Liver (tissue), 9 donors: ENCODE measurements around the gene BEND3. TPM values are rescaled to one million over a fixed set of nuclear protein-coding genes. Genes with fewer than 3 reads are reported as not detected.

Experiments
- DNase-seq: peaks from one replicate; pipeline ENCODE4 v3.0.0-alpha.2; 2017; ENCODE audit warnings: low spot score
- H3K27ac ChIP-seq, 2 donors: one replicate each; pipeline ENCODE4 v1.7.0; 2013; ENCODE audit warnings: inconsistent platforms in 2 of 2, low read length in 2 of 2, control low read depth in 1 of 2, low read depth in 1 of 2, mild to moderate bottlenecking in 1 of 2
- H3K27me3 ChIP-seq, 4 donors: one replicate each; pipeline versions ENCODE4 v1.6.1 to v1.7.0; 2013; ENCODE audit warnings: low read length in 3 of 4, inconsistent platforms in 1 of 4, mild to moderate bottlenecking in 1 of 4, moderate library complexity in 1 of 4; ENCODE audit not compliant: control insufficient read depth in 4 of 4, insufficient read depth in 4 of 4
- H3K36me3 ChIP-seq, 4 donors: one replicate each; pipeline versions ENCODE4 v1.6.1 to v1.7.0; 2013; ENCODE audit warnings: low read length in 3 of 4, mild to moderate bottlenecking in 3 of 4, low read depth in 1 of 4, moderate library complexity in 1 of 4; ENCODE audit not compliant: control insufficient read depth in 4 of 4, insufficient read depth in 3 of 4
- H3K4me1 ChIP-seq, 4 donors: one replicate each; pipeline versions ENCODE4 v1.6.1 to v1.7.0; 2013; ENCODE audit warnings: low read length in 3 of 4, mild to moderate bottlenecking in 3 of 4, moderate library complexity in 1 of 4; ENCODE audit not compliant: control insufficient read depth in 4 of 4, insufficient read depth in 4 of 4
- H3K4me3 ChIP-seq, 3 donors: one replicate each; pipeline versions ENCODE4 v1.6.1 to v1.7.0; 2013; ENCODE audit warnings: low read length in 3 of 3, control low read depth in 1 of 3, low read depth in 1 of 3, mild to moderate bottlenecking in 1 of 3
- H3K9ac ChIP-seq, 2 donors: one replicate each; pipeline ENCODE4 v1.7.0; 2013; ENCODE audit warnings: low read length in 2 of 2, mild to moderate bottlenecking in 2 of 2, moderate library complexity in 2 of 2, control low read depth in 1 of 2, low read depth in 1 of 2
- H3K9me3 ChIP-seq, 4 donors: one replicate each; pipeline versions ENCODE4 v1.6.1 to v1.7.0; 2013; ENCODE audit warnings: low read length in 3 of 4; ENCODE audit not compliant: control insufficient read depth in 4 of 4
- EGR1 ChIP-seq, 2 donors: IDR thresholded peaks; 2 replicates each; pipeline ENCODE4 v1.6.1; 2016 to 2018; ENCODE audit warnings: antibody characterized with exemption in 2 of 2, low read depth in 2 of 2
- FOXA1 ChIP-seq: IDR thresholded peaks from 2 replicates; pipeline ENCODE4 v1.6.1; 2016; ENCODE audit warnings: antibody characterized with exemption
- FOXA2 ChIP-seq: IDR thresholded peaks from 2 replicates; pipeline ENCODE4 v1.6.1; 2016; ENCODE audit warnings: antibody characterized with exemption
- GABPA ChIP-seq, 2 donors: IDR thresholded peaks in 1 of 2; conservative IDR thresholded peaks in 1 of 2; 2 replicates each; pipeline ENCODE4 v1.6.1; 2016; ENCODE audit warnings: antibody characterized with exemption in 2 of 2, mild to moderate bottlenecking in 1 of 2, moderate library complexity in 1 of 2
- HNF4A ChIP-seq, 2 donors: conservative IDR thresholded peaks; 2 replicates each; pipeline ENCODE4 v1.6.1; 2016; ENCODE audit warnings: antibody characterized with exemption in 2 of 2, mild to moderate bottlenecking in 2 of 2
- JUND ChIP-seq, 2 donors: IDR thresholded peaks; 2 replicates each; pipeline ENCODE4 v1.6.1; 2016; ENCODE audit warnings: antibody characterized with exemption in 2 of 2
- RAD21 ChIP-seq, 2 donors: IDR thresholded peaks; 2 replicates each; pipeline ENCODE4 v1.6.1; 2016; ENCODE audit warnings: antibody characterized with exemption in 2 of 2, mild to moderate bottlenecking in 2 of 2
- RXRA ChIP-seq, 2 donors: IDR thresholded peaks; 2 replicates each; pipeline ENCODE4 v1.6.1; 2017 to 2018; ENCODE audit warnings: antibody characterized with exemption in 2 of 2, mild to moderate bottlenecking in 1 of 2
- SP1 ChIP-seq: IDR thresholded peaks from 2 replicates; pipeline ENCODE4 v1.6.1; 2018; ENCODE audit warnings: antibody characterized with exemption, mild to moderate bottlenecking
- TAF1 ChIP-seq: conservative IDR thresholded peaks from 2 replicates; pipeline ENCODE4 v1.6.1; 2016; ENCODE audit warnings: antibody characterized with exemption, mild to moderate bottlenecking
- YY1 ChIP-seq: IDR thresholded peaks from 2 replicates; pipeline ENCODE4 v1.6.1; 2016; ENCODE audit warnings: antibody characterized with exemption, mild to moderate bottlenecking
- WGBS: extraction: QIAGEN DNeasy Blood & Tissue Kit; methylation state at CpG from one replicate; pipeline ENCODE4 v1.1.7; 2013; 5-methylcytosine and 5-hydroxymethylcytosine counted together
- polyA plus RNA-seq, 2 donors: library from polyadenylated mRNA; stranded (reverse) in 1 of 2; unstranded in 1 of 2; fragments of 200-250 nt in 1 of 2; fragments of >200 nt in 1 of 2; fragmentation: Nextera tagmentation in 1 of 2; extraction: Ambion mirVana in 1 of 2; gene quantifications; one replicate each; pipeline versions ENCODE4 v1.2.1 to v1.2.3, GENCODE V29; 2013 to 2015
- total RNA-seq, 2 donors: library from RNA; depleted of rRNA; stranded (reverse); fragments of >200 nt; gene quantifications; one replicate each; pipeline ENCODE4 v1.2.3, GENCODE V29; 2014
- TF ChIP-seq, protein P1 (sequence below): IDR thresholded peaks from 2 replicates; pipeline ENCODE4 v1.6.1; 2016; ENCODE audit warnings: antibody characterized with exemption
- TF ChIP-seq, protein P2 (sequence below): IDR thresholded peaks from 2 replicates; pipeline ENCODE4 v1.6.1; 2016; ENCODE audit warnings: antibody characterized with exemption
- TF ChIP-seq, protein P3 (sequence below): IDR thresholded peaks from 2 replicates; pipeline ENCODE4 v1.6.1; 2016; ENCODE audit warnings: antibody characterized with exemption
- TF ChIP-seq, protein P4 (sequence below): IDR thresholded peaks from 2 replicates; pipeline ENCODE4 v1.6.1; 2016; ENCODE audit warnings: antibody characterized with exemption, mild to moderate bottlenecking
- donor health status: healthy.
- donor health status: healthy.
- donor health status: healthy.
- donor health status: healthy.
- donor health status: healthy.

The BEND3 gene
- total and polyA plus RNA-seq, 4 donors: 0.47 to 1.7 (median 1.2) TPM

DNA sequence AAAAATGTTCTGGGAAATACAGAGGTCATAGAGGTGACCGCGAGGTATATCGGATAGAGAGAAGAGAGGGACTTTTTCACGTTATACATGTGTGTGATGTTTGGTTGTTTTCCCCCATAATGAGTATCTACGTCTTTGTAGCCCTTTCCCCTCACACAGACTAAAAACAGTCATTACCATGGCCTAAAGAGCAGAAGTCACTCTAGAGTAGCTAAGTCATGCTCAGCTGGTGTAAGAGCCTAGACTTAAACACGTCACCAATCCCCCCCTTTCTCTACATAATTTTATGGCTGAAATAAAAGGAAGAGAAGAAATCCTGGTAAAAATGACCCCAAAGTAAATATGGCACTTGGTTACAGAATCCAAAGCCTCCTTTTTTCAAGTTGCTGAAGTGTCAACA lies 6.0 kb upstream of the BEND3 start:
- DNase-seq: no peak
- no peak overlapping the region for H3K27ac ChIP-seq
- H3K36me3 ChIP-seq: no peaks in the 10 kb centered on the region
- no peak overlapping the region for H3K4me3 ChIP-seq
- WGBS: 91% methylated on average over 6 of the region's 6 CpGs
- no peaks in the 10 kb centered on the region for H3K9me3 ChIP-seq
- H3K4me1 ChIP-seq: peaks cover 0 to 7% (median 6%) of the 10 kb centered on the region in 4 donors
- no peak overlapping the region for H3K9ac ChIP-seq
- no peaks in the 10 kb centered on the region for H3K27me3 ChIP-seq
- TF ChIP-seq, protein P1, sequence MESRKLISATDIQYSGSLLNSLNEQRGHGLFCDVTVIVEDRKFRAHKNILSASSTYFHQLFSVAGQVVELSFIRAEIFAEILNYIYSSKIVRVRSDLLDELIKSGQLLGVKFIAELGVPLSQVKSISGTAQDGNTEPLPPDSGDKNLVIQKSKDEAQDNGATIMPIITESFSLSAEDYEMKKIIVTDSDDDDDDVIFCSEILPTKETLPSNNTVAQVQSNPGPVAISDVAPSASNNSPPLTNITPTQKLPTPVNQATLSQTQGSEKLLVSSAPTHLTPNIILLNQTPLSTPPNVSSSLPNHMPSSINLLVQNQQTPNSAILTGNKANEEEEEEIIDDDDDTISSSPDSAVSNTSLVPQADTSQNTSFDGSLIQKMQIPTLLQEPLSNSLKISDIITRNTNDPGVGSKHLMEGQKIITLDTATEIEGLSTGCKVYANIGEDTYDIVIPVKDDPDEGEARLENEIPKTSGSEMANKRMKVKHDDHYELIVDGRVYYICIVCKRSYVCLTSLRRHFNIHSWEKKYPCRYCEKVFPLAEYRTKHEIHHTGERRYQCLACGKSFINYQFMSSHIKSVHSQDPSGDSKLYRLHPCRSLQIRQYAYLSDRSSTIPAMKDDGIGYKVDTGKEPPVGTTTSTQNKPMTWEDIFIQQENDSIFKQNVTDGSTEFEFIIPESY: no peak
- TF ChIP-seq TAF1 (no peak), HNF4A (conservative IDR thresholded peaks at IDR 0.05) (no peak), RAD21 (IDR thresholded peaks at IDR 0.05) (no peak), FOXA2 (no peak), RXRA (IDR thresholded peaks at IDR 0.05) (no peak), JUND (IDR thresholded peaks at IDR 0.05) (no peak), YY1 (no peak)
- TF ChIP-seq, protein P2, sequence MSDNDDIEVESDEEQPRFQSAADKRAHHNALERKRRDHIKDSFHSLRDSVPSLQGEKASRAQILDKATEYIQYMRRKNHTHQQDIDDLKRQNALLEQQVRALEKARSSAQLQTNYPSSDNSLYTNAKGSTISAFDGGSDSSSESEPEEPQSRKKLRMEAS: no peak
- TF ChIP-seq, protein P3, sequence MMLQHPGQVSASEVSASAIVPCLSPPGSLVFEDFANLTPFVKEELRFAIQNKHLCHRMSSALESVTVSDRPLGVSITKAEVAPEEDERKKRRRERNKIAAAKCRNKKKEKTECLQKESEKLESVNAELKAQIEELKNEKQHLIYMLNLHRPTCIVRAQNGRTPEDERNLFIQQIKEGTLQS: no peak

DNA sequence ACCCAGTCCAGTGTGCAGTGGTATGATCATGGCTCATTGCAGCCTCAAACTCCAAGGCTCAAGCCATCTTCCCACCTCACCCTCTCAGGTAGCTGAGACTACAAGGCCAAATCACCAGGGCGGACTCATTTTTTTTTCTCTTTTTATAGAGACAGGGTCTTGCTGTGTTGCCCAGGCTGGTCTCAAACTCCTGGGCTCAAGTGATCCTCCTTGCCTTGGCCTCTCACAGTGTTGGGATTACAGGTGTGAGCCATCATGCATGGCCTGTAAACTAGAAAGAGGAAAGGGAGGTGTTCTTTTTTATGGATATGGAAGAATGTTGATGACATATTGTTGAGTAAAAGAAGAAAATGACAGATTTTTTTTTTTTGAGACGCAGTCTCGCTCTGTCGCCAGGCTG lies 5.1 kb upstream of the BEND3 start:
- Histone ChIP-seq H3K27ac (no peak overlapping the region), H3K36me3 (no peaks in the 10 kb centered on the region), H3K9me3 (no peaks in the 10 kb centered on the region), H3K27me3 (no peaks in the 10 kb centered on the region), H3K4me3 (no peak overlapping the region), H3K4me1 (peaks cover 0 to 14% (median 9%) of the 10 kb centered on the region in 4 donors), H3K9ac (no peak overlapping the region)
- no peak for DNase-seq
- TF ChIP-seq RXRA (IDR thresholded peaks at IDR 0.05): no peak
- no peak for TF ChIP-seq HNF4A (conservative IDR thresholded peaks at IDR 0.05)
- TF ChIP-seq, protein P2: no peak
- TF ChIP-seq TAF1: no peak
- TF ChIP-seq GABPA (IDR thresholded peaks at IDR 0.05 in 1 of 2, conservative IDR thresholded peaks at IDR 0.05 in 1 of 2): no peak
- no peak for TF ChIP-seq FOXA1
- no peak for TF ChIP-seq SP1
- TF ChIP-seq EGR1 (IDR thresholded peaks at IDR 0.05; ENCODE audit: low read depth in 2 of 2): no peak
- TF ChIP-seq, protein P4, sequence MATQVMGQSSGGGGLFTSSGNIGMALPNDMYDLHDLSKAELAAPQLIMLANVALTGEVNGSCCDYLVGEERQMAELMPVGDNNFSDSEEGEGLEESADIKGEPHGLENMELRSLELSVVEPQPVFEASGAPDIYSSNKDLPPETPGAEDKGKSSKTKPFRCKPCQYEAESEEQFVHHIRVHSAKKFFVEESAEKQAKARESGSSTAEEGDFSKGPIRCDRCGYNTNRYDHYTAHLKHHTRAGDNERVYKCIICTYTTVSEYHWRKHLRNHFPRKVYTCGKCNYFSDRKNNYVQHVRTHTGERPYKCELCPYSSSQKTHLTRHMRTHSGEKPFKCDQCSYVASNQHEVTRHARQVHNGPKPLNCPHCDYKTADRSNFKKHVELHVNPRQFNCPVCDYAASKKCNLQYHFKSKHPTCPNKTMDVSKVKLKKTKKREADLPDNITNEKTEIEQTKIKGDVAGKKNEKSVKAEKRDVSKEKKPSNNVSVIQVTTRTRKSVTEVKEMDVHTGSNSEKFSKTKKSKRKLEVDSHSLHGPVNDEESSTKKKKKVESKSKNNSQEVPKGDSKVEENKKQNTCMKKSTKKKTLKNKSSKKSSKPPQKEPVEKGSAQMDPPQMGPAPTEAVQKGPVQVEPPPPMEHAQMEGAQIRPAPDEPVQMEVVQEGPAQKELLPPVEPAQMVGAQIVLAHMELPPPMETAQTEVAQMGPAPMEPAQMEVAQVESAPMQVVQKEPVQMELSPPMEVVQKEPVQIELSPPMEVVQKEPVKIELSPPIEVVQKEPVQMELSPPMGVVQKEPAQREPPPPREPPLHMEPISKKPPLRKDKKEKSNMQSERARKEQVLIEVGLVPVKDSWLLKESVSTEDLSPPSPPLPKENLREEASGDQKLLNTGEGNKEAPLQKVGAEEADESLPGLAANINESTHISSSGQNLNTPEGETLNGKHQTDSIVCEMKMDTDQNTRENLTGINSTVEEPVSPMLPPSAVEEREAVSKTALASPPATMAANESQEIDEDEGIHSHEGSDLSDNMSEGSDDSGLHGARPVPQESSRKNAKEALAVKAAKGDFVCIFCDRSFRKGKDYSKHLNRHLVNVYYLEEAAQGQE: no peak
- 97% methylated on average over 4 of the region's 4 CpGs for WGBS
